HG03439 (cell line): ENCODE measurements around the gene MAP4K5.
"Not testable (repeated sequence)": the region's sequence is repeated elsewhere in the genome, so short reads cannot be mapped to it uniquely, and the experiment has no call there.

Experiments used
- ATAC-seq: cut with Tn5 transposase; IDR thresholded peaks from one replicate; pipeline ENCODE4 v1.9.1; 2021; ENCODE audit warnings: mild to moderate bottlenecking, moderate library complexity; ENCODE audit not compliant: unreplicated experiment

Gene MAP4K5

DNA sequence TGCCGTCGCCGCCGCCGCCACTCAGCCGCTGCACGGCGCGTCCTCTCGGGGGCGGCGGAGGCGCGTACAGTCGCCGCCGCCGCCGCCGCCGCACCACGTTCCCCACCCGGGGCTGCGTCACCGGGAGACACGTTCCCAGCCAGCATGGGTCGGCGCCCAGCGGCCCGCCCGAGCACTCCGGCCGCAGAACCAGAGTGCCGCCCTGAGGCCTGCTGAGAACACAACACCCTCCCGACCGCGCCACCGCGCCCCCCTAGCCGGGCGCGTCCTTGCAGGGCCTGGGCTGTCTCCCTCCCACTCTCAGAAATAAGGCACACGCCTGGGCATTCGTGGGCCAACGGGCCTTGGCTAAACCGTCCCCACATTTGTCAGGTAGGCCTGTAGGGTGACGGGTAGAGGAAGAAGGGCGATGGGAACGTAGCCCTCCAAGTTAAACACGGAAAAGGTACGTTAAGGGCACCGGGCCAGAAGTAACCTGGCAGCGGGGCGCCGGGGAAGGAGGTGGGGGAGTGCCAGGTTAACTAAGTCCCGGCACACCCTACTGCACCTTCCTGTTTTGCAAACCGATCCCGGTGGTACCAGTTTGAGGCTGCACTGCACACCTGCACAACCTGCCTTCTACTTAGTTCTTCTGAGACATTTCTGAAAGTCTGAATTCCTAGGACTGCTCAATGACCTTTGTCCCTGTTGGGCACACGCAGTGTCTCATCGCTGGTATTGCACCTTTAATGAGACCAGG, at the start of gene MAP4K5:
Gene MAP4K5, minus strand, starts transcription at position 68 of the 739 bp plus-strand sequence. CDS start 520 bp downstream, outside the sequence.
- peak; percentile 94 for ATAC-seq

GRCh38 chr14:50578433-50578832, 46.1 kb upstream of the MAP4K5 start:
- ATAC-seq, result no peak

DNA sequence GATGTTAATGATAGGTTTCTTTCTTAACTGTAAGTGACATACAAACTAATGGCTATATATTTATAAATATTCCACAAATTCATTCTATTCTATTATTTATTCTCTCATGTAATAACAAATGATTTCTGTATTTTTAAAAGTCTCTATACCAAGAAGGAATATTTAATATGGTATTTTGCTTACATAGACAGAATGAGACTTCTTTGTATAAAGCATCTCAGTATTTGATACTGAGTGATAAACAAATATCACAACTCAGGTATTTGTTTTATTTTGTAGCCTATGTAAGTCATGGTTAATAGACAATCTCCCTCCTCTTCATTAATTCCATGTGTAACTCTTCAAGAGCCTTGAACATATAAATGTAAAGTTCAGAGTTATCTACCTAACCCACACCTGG, 45.6 kb upstream of the MAP4K5 start:
- ATAC-seq, result no peak

DNA sequence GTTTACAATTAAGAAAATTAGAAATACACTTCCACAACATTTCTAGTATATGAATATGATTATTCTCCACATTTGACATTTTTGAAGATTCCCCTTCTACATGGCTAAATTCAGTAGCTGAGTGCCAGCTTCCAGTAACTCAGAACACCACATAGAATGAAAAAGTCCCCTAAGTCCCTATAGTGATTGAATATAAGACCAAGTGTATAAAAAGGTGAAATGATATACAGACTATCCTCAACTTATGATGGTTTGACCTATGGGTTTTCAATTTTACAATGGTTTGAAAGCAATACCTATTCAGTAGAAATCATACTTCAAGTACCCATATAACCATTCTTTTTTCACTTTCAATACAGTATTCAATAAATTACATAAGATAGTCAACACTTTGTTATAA, 43.4 kb upstream of the MAP4K5 start:
- ATAC-seq, result no peak

- ATAC-seq, result no peak
These were observed 41.5 kb upstream of the MAP4K5 start for GRCh38 chr14:50573862-50574261.

GRCh38 chr14:50569714-50570274, 37.4 kb upstream of the MAP4K5 start:
- ATAC-seq, result no peak

DNA sequence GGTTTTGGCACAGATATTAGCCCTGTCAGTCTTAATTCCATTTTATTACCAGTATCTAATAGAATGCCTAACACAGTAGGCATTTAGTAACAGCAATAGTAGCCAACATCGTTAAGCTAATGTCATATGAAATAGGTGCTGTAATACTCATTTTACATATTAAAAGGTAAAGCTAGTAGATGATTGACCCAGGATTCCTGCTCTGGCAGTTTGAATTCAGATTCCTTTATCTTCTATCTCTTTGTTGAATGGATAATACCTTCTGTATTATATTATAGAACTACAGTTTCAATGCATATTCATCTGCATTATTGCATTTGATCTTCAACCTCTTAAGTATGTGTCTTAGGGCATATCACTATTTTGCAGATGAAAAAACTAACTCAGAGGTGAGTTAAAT, 30.5 kb upstream of the MAP4K5 start:
- ATAC-seq, result no peak

GRCh38 chr14:50560931-50561285, 28.5 kb upstream of the MAP4K5 start:
- ATAC-seq, result peak; percentile 13

GRCh38 chr14:50559990-50560930, 27.9 kb upstream of the MAP4K5 start, which contains the start of gene ATL1:
TSS of gene ATL1 (plus strand) at chr14:50560145. CDS start at chr14:50560266, 121 bp downstream.
- peak; percentile 47 for ATAC-seq

GRCh38 chr14:50552796-50553195, 20.4 kb upstream of the MAP4K5 start:
- not testable (repeated sequence) for ATAC-seq

DNA sequence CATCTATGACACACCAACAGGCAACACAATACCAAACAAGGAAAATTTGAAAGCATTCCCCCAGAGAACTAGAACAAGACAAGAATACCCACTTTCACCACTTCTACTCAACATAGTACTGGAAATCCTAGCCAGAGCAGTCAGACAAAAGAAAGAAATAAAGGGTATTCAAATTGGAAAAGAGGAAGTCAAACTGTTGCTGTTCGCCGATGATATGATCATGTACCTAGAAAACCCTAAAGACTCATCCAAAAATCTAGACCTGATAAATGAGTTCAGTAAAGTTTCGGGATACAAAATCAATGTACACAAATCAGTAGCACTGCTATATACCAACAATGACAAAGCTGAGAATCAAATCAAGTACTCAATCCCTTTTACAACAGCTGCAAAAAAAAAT, 19.5 kb upstream of the MAP4K5 start:
- no peak for ATAC-seq

DNA sequence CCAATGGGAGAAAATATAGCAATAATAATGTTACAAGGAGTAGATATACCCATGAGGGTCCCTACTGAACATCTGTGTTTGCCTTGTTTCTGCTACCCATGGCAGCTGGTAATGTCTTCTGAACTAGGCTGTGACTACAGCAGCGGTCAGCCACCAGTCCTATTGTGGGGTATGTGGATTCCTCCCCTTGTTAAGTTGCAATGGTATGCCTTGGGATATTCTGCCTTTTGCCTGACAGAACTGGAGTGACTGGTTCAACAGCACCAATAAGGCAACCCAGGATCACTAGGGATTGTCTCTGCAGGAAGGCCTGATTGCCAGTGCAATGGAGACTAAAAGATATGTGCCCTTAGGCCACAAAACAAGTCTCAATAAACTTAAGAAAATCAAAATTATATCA, 17.9 kb upstream of the MAP4K5 start:
- no peak for ATAC-seq

DNA sequence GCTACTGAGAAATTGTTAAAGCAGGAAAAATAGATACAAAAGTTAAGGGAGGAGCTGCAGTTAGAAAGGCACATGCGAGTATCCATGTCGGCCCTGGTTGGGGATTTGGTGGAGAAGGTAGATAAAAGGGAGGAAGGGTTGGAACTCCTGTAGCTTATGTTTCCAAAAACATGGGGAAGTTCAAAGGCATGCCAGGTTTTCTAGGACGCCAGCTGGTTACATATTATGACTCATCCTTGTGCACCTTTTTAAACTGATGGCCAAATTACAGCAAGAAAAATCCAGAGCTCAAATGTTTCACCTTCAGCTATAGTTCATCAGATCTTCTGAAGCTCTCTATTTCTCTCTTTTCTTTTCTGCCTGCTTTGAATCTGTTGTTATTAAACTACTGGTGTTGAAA, 13.2 kb upstream of the MAP4K5 start:
- no peak for ATAC-seq

- no peak for ATAC-seq
These were observed 12.5 kb upstream of the MAP4K5 start for GRCh38 chr14:50544911-50545310.

DNA sequence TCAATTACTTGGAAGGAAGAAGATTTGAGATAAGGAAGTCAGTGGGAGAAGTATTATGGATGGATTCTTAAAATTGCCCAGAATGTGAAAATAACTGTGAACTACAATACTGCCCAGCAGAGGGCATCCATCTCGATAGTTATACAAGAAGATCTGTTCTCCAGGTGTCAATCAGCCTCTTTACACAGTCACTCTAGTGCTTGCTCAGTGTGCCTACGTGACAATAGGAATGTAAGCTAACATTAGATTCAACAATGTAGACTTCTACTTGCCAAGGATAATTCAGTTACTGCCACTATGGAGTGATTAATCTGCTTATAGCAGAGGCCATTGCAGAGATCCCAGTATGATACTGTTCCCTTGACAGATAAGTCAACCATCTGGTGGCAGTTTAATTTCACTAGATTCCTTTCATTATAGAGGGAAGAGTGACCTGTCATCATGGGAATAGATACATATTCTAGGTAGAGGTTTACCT, 10.6 kb upstream of the MAP4K5 start:
- ATAC-seq, result no peak

DNA sequence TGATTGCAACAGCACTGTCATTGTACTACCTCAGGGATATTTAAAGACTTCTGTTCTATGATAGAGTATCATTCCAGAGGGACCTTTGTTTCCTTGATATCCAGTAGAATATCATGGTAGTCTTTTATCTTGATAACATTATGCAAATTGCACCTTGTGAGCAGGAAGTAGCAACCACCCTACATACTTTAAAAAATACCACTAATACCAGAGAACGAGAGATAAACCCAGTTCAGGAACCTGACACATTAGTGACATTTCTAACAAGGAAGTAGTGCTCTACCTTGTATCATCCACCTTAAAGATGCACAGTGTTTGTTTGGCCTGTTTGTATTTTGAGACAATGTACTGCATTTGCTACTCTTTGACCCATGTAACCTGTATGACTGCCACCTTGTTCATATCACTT, 8.8 kb upstream of the MAP4K5 start:
- ATAC-seq, result no peak

- ATAC-seq, result no peak
These were observed 6.7 kb upstream of the MAP4K5 start for GRCh38 chr14:50539051-50539450.

- ATAC-seq, result not testable (repeated sequence)
These were observed 5.7 kb upstream of the MAP4K5 start for GRCh38 chr14:50538034-50538433.

GRCh38 chr14:50534997-50535396, 2.6 kb upstream of the MAP4K5 start:
- no peak for ATAC-seq

DNA sequence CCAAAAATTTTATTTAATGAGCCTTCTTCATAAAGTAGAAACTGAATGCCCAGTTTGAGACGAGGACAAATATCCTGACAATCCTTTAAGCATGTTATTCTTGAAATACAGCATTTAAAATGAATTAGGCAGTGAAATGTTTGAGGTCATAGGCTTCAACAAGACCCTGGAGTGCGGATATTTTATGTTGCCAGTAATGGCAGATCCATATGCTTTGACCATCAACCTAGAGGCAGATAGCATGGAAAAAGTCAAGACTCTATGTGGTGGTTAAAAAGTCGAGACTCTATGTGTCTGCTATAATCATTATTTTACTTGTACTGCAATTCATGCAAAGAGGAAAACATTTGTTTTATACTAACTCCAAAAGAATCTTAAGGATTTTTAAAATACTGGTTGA, 2.0 kb upstream of the MAP4K5 start:
- no peak for ATAC-seq

DNA sequence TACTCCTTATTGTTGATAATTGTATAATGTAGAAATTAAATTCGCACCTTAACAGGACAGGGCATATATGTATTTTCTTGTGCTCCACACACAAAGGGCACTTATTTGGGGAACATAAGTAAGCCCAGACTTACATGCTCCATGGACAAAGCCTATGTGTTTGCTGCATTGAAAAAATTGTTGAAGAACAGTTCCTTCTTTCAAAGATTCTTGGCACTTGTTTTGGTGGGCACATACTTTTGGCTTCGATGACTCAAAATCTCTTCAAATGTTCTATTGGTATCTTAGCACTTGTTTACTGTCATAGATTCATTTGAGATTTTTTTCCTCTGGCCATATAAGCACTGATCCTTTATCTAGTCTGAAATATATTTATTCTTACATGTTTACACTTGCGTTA, 1.4 kb upstream of the MAP4K5 start:
- ATAC-seq, result no peak
